C4-2B (cell line): ENCODE data around the gene NDOR1.

ENCODE experiments used
- CTCF ChIP-seq: fragments of 450-650 bp; conservative IDR thresholded peaks from 2 replicates; pipeline ENCODE4 v1.5.1; 2017; ENCODE audit warnings: mild to moderate bottlenecking
- ZFX ChIP-seq: fragments of 450-650 bp; IDR thresholded peaks from 2 replicates; pipeline ENCODE4 v1.6.1; 2017

GRCh38 chr9:137202966-137203365, 2.5 kb upstream of the NDOR1 start:
- TF ChIP-seq CTCF (no peak), ZFX (no peak)
